ENCODE data around the gene AFAP1.
A peak's percentile ranks its signal among the peaks of the same experiment; 100 is the strongest.

Gene AFAP1

DNA sequence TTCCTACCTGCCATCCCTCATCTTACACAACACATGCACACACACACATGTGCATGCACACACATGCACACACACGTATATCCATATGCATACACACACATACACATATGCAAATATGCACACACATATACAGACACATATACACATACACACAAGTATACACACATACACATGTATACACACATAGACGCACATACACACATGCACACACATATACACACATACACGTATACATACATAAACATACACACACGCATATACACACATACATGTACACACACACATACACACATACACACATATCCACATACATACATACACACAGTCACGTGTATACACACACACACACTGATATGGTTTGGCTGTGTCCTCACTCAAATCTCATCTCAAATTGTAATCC is 37.0 kb upstream of the AFAP1 start:
- POLR2A ChIA-PET, result no interaction called here
- no peak overlapping the region for H3K4me3 ChIP-seq (ENCODE audit: low read depth, low read length)
- H3K9me3 ChIP-seq (ENCODE audit: control insufficient read depth, insufficient read depth, low read depth, low read length), result no peaks in the 10 kb centered on the region
- no peak overlapping the region for H3K27ac ChIP-seq (ENCODE audit: extremely low read depth, low read depth, low read length)
- no peaks in the 10 kb centered on the region for H3K36me3 ChIP-seq (ENCODE audit: control insufficient read depth in 2 of 2, insufficient read depth in 1 of 2, low read length in 2 of 2)
- TF ChIP-seq RBAK (tag by site-specific recombination; IDR thresholded peaks at IDR 0.05) (no peak), ZEB2 (tag by site-specific recombination; IDR thresholded peaks at IDR 0.05) (no peak), ZNF658 (tag by site-specific recombination; IDR thresholded peaks at IDR 0.05) (no peak), ZBTB17 (tag by site-specific recombination; IDR thresholded peaks at IDR 0.05) (no peak), ZFHX2 (tag by site-specific recombination; conservative IDR thresholded peaks at IDR 0.05) (no peak), SALL2 (tag by site-specific recombination; IDR thresholded peaks at IDR 0.05; ENCODE audit: borderline replicate concordance) (no peak)
- TF ChIP-seq, protein P1, sequence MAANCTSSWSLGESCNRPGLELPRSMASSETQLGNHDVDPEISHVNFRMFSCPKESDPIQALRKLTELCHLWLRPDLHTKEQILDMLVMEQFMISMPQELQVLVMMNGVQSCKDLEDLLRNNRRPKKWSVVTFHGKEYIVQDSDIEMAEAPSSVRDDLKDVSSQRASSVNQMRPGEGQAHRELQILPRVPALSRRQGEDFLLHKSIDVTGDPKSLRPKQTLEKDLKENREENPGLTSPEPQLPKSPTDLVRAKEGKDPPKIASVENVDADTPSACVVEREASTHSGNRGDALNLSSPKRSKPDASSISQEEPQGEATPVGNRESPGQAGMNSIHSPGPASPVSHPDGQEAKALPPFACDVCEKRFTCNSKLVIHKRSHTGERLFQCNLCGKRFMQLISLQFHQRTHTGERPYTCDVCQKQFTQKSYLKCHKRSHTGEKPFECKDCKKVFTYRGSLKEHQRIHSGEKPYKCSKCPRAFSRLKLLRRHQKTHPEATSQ (tag by site-specific recombination; IDR thresholded peaks at IDR 0.05), result no peak
- TF ChIP-seq, protein P2, sequence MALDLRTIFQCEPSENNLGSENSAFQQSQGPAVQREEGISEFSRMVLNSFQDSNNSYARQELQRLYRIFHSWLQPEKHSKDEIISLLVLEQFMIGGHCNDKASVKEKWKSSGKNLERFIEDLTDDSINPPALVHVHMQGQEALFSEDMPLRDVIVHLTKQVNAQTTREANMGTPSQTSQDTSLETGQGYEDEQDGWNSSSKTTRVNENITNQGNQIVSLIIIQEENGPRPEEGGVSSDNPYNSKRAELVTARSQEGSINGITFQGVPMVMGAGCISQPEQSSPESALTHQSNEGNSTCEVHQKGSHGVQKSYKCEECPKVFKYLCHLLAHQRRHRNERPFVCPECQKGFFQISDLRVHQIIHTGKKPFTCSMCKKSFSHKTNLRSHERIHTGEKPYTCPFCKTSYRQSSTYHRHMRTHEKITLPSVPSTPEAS (tag by site-specific recombination; IDR thresholded peaks at IDR 0.05), result peak; percentile 85
- TF ChIP-seq, protein P3, sequence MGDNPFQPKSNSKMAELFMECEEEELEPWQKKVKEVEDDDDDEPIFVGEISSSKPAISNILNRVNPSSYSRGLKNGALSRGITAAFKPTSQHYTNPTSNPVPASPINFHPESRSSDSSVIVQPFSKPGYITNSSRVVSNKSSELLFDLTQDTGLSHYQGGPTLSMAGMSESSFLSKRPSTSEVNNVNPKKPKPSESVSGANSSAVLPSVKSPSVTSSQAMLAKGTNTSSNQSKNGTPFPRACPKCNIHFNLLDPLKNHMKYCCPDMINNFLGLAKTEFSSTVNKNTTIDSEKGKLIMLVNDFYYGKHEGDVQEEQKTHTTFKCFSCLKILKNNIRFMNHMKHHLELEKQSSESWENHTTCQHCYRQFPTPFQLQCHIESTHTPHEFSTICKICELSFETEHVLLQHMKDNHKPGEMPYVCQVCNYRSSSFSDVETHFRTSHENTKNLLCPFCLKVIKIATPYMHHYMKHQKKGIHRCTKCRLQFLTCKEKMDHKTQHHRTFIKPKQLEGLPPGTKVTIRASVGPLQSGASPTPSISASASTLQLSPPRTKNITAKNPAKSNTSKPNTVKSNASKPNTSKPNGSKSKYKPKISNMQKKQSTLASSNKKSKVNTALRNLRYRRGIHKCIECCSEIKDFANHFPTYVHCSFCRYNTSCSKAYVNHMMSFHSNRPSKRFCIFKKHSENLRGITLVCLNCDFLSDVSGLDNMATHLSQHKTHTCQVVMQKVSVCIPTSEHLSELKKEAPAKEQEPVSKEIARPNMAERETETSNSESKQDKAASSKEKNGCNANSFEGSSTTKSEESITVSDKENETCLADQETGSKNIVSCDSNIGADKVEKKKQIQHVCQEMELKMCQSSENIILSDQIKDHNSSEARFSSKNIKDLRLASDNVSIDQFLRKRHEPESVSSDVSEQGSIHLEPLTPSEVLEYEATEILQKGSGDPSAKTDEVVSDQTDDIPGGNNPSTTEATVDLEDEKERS (tag by site-specific recombination; IDR thresholded peaks at IDR 0.05), result no peak
- no peaks in the 10 kb centered on the region for H3K4me1 ChIP-seq (ENCODE audit: control insufficient read depth, insufficient read depth, low read length)
- CTCF ChIA-PET, result no interaction called here

DNA sequence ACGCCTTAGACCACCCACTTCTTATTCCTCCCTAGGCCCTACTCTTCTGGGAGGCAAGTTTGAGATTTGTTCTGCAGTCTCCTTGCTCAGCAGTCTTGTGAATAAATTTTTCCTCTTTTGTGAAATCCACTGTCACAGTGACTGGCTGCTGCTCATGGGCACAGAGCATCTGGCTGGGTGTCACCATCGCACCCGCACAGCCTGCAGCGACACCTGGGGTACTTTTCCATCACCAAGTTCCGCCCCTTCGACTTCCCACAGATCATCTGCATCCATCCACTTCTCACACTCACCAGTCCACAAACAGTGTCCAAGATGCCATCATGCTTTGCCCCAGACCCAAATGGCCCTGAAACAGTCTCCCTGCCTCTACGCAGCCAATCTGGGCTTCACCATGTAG is 36.4 kb upstream of the AFAP1 start:
- Histone ChIP-seq H3K9me3 (ENCODE audit: control insufficient read depth, insufficient read depth, low read depth, low read length) (no peaks in the 10 kb centered on the region), H3K27ac (ENCODE audit: extremely low read depth, low read depth, low read length) (no peak overlapping the region), H3K4me3 (ENCODE audit: low read depth, low read length) (no peak overlapping the region), H3K4me1 (ENCODE audit: control insufficient read depth, insufficient read depth, low read length) (no peaks in the 10 kb centered on the region), H3K36me3 (ENCODE audit: control insufficient read depth in 2 of 2, insufficient read depth in 1 of 2, low read length in 2 of 2) (no peaks in the 10 kb centered on the region)
- TF ChIP-seq BCL11A (tag by site-specific recombination; IDR thresholded peaks at IDR 0.05; ENCODE audit: low read depth), result no peak
- CTCF ChIA-PET, result interaction anchor here (1.3 kb wide), 1 partner anchor 171 kb away, joined by 5 read pairs; no protein-coding TSS in a partner anchor
- POLR2A ChIA-PET, result no interaction called here

DNA sequence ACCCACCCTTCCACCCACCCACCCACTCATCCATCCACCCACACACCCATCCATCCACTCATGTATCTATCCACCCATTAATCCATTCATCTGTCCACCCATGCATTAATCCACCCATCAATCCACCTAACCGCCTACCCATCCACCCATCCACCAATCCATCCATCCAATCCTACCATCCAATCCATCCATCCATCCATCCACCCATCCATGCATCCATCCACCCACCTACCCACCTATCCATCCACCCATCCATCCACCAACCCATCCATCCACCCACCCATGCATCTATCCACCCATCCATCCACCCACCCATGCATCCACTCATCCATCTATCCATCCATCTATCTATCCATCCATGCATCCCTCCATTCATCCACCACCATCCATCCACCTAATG is 34.8 kb upstream of the AFAP1 start:
- CTCF ChIA-PET, result no interaction called here
- H3K9me3 ChIP-seq (ENCODE audit: control insufficient read depth, insufficient read depth, low read depth, low read length), result no peaks in the 10 kb centered on the region
- H3K27ac ChIP-seq (ENCODE audit: extremely low read depth, low read depth, low read length), result no peak overlapping the region
- H3K4me3 ChIP-seq (ENCODE audit: low read depth, low read length), result no peak overlapping the region
- POLR2A ChIA-PET, result no interaction called here
- H3K36me3 ChIP-seq (ENCODE audit: control insufficient read depth in 2 of 2, insufficient read depth in 1 of 2, low read length in 2 of 2), result no peaks in the 10 kb centered on the region
- no peaks in the 10 kb centered on the region for H3K4me1 ChIP-seq (ENCODE audit: control insufficient read depth, insufficient read depth, low read length)
- TF ChIP-seq, protein P4, sequence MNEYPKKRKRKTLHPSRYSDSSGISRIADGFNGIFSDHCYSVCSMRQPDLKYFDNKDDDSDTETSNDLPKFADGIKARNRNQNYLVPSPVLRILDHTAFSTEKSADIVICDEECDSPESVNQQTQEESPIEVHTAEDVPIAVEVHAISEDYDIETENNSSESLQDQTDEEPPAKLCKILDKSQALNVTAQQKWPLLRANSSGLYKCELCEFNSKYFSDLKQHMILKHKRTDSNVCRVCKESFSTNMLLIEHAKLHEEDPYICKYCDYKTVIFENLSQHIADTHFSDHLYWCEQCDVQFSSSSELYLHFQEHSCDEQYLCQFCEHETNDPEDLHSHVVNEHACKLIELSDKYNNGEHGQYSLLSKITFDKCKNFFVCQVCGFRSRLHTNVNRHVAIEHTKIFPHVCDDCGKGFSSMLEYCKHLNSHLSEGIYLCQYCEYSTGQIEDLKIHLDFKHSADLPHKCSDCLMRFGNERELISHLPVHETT (tag by site-specific recombination; IDR thresholded peaks at IDR 0.05), result no peak
- no peak for TF ChIP-seq ZNF626 (tag by site-specific recombination; IDR thresholded peaks at IDR 0.05)
- TF ChIP-seq ZNF677 (tag by site-specific recombination; IDR thresholded peaks at IDR 0.05), result no peak
- TF ChIP-seq YY1 (tag by site-specific recombination; IDR thresholded peaks at IDR 0.05), result no peak
- TF ChIP-seq ZFHX2 (tag by site-specific recombination; conservative IDR thresholded peaks at IDR 0.05), result peak; percentile 90
- TF ChIP-seq ZNF558 (tag by site-specific recombination; IDR thresholded peaks at IDR 0.05), result no peak
- TF ChIP-seq ZNF785 (tag by site-specific recombination; IDR thresholded peaks at IDR 0.05), result no peak
- TF ChIP-seq EGR2 (tag by site-specific recombination; IDR thresholded peaks at IDR 0.05; ENCODE audit: low read depth), result peak; percentile 97
- no peak for TF ChIP-seq ZNF776 (tag by site-specific recombination; IDR thresholded peaks at IDR 0.05; ENCODE audit: borderline replicate concordance)
- TF ChIP-seq SP3 (tag by site-specific recombination; IDR thresholded peaks at IDR 0.05), result no peak
- no peak for TF ChIP-seq SALL2 (tag by site-specific recombination; IDR thresholded peaks at IDR 0.05; ENCODE audit: borderline replicate concordance)
- no peak for TF ChIP-seq HOXC10 (CRISPR knock-in tag; IDR thresholded peaks at IDR 0.05)
- no peak for TF ChIP-seq ZNF324 (tag by site-specific recombination; IDR thresholded peaks at IDR 0.05)
- no peak for TF ChIP-seq MEIS1 (CRISPR knock-in tag; IDR thresholded peaks at IDR 0.05; ENCODE audit: borderline replicate concordance)
- TF ChIP-seq ZFP3 (tag by site-specific recombination; IDR thresholded peaks at IDR 0.05; ENCODE audit: low read depth), result no peak
- TF ChIP-seq ZNF660 (tag by site-specific recombination; IDR thresholded peaks at IDR 0.05), result no peak
- TF ChIP-seq ZNF76 (tag by site-specific recombination; IDR thresholded peaks at IDR 0.05; ENCODE audit: borderline replicate concordance, low read depth), result no peak
- no peak for TF ChIP-seq SP7 (tag by site-specific recombination; IDR thresholded peaks at IDR 0.05)
- no peak for TF ChIP-seq OVOL3 (tag by site-specific recombination; IDR thresholded peaks at IDR 0.05)
